Measurements from ENCODE around the gene PUS3. TPM values are rescaled to one million over a fixed set of nuclear protein-coding genes. Genes with fewer than 3 reads are reported as not detected.

PUS3 gene
- total RNA-seq, 1 donor from 2014 or later = 14.3 TPM

- TF ChIP-seq EZH2 (IDR thresholded peaks at IDR 0.05; ENCODE audit: insufficient read depth, low read length) (no peak), CTCF (IDR thresholded peaks at IDR 0.05; ENCODE audit: insufficient read depth, low read depth, low read length) (peak; percentile 79)
- H3K79me2 ChIP-seq (ENCODE audit: insufficient read depth, low read length) = no peaks in the 10 kb centered on the region
- no peak overlapping the region for H3K27ac Mint-ChIP-seq (ENCODE audit: unreplicated experiment)
- peak overlapping the region; percentile 56 for H3K4me2 ChIP-seq (ENCODE audit: low read length)
- no peaks in the 10 kb centered on the region for H4K20me1 ChIP-seq (ENCODE audit: insufficient read depth, low read length)
- H3K27me3 ChIP-seq (ENCODE audit: insufficient read depth, low read length) = no peaks in the 10 kb centered on the region
- FAIRE-seq = peak; percentile 34
- H2AFZ ChIP-seq (ENCODE audit: low read depth, low read length) = peak overlapping the region; percentile 24
- H3K36me3 ChIP-seq (ENCODE audit: insufficient read depth, low read length) = no peaks in the 10 kb centered on the region
- peaks cover 3% of the 10 kb centered on the region for H3K36me3 Mint-ChIP-seq (ENCODE audit: low read depth, unreplicated experiment)
- H3K4me1 Mint-ChIP-seq (ENCODE audit: low read depth, unreplicated experiment) = peaks cover 2% of the 10 kb centered on the region
- no peaks in the 10 kb centered on the region for H3K4me1 ChIP-seq (ENCODE audit: insufficient read depth, low read length)
- peaks cover 4% of the 10 kb centered on the region for H3K9me3 Mint-ChIP-seq (ENCODE audit: unreplicated experiment)
- DNase-seq (ENCODE audit: low read depth) = peak; percentile 18
- no peak overlapping the region for H3K9ac ChIP-seq (ENCODE audit: low read length)
- no peak overlapping the region for H3K27ac ChIP-seq (ENCODE audit: low read depth, low read length)
- H3K9me3 ChIP-seq (ENCODE audit: insufficient read depth, low read depth, low read length) = peaks cover 6% of the 10 kb centered on the region
- H3K27me3 Mint-ChIP-seq (ENCODE audit: low read depth, unreplicated experiment) = peaks cover 6% of the 10 kb centered on the region
- no peak overlapping the region for H3K4me3 Mint-ChIP-seq (ENCODE audit: unreplicated experiment)
- H3K4me3 ChIP-seq (ENCODE audit: insufficient read depth, low read depth, low read length) = no peak overlapping the region
Observed at GRCh38 chr11:125874556-125875124, 28.4 kb downstream of the PUS3 start.

- H3K27me3 ChIP-seq (ENCODE audit: insufficient read depth, low read length) = no peaks in the 10 kb centered on the region
- Mint-ChIP-seq H3K9me3 (ENCODE audit: unreplicated experiment) (peaks cover 4% of the 10 kb centered on the region), H3K27me3 (ENCODE audit: low read depth, unreplicated experiment) (peaks cover 8% of the 10 kb centered on the region), H3K4me1 (ENCODE audit: low read depth, unreplicated experiment) (peaks cover 2% of the 10 kb centered on the region), H3K36me3 (ENCODE audit: low read depth, unreplicated experiment) (peaks cover 3% of the 10 kb centered on the region), H3K27ac (ENCODE audit: unreplicated experiment) (no peak overlapping the region), H3K4me3 (ENCODE audit: unreplicated experiment) (peak overlapping the region; percentile 40)
- H4K20me1 ChIP-seq (ENCODE audit: insufficient read depth, low read length) = no peaks in the 10 kb centered on the region
- TF ChIP-seq CTCF (IDR thresholded peaks at IDR 0.05; ENCODE audit: insufficient read depth, low read depth, low read length) (no peak), EZH2 (IDR thresholded peaks at IDR 0.05; ENCODE audit: insufficient read depth, low read length) (no peak)
- H3K27ac ChIP-seq (ENCODE audit: low read depth, low read length) = no peak overlapping the region
- no peaks in the 10 kb centered on the region for H3K4me1 ChIP-seq (ENCODE audit: insufficient read depth, low read length)
- no peaks in the 10 kb centered on the region for H3K36me3 ChIP-seq (ENCODE audit: insufficient read depth, low read length)
- peak overlapping the region; percentile 56 for H3K4me2 ChIP-seq (ENCODE audit: low read length)
- H3K79me2 ChIP-seq (ENCODE audit: insufficient read depth, low read length) = no peaks in the 10 kb centered on the region
- no peak overlapping the region for H3K9ac ChIP-seq (ENCODE audit: low read length)
- no peak overlapping the region for H3K4me3 ChIP-seq (ENCODE audit: insufficient read depth, low read depth, low read length)
- no peak for FAIRE-seq
- H3K9me3 ChIP-seq (ENCODE audit: insufficient read depth, low read depth, low read length) = peaks cover 6% of the 10 kb centered on the region
- no peak for DNase-seq (ENCODE audit: low read depth)
- peak overlapping the region; percentile 24 for H2AFZ ChIP-seq (ENCODE audit: low read depth, low read length)
Observed at GRCh38 chr11:125873881-125874555, 29.0 kb downstream of the PUS3 start.

GRCh38 chr11:125872138-125872491, 30.9 kb downstream of the PUS3 start:
- H3K27ac Mint-ChIP-seq (ENCODE audit: unreplicated experiment) = no peak overlapping the region
- Histone ChIP-seq H3K27ac (ENCODE audit: low read depth, low read length) (no peak overlapping the region), H3K9me3 (ENCODE audit: insufficient read depth, low read depth, low read length) (peaks cover 6% of the 10 kb centered on the region), H3K27me3 (ENCODE audit: insufficient read depth, low read length) (no peaks in the 10 kb centered on the region), H3K4me1 (ENCODE audit: insufficient read depth, low read length) (no peaks in the 10 kb centered on the region), H3K36me3 (ENCODE audit: insufficient read depth, low read length) (no peaks in the 10 kb centered on the region), H2AFZ (ENCODE audit: low read depth, low read length) (no peak overlapping the region), H3K9ac (ENCODE audit: low read length) (no peak overlapping the region), H3K79me2 (ENCODE audit: insufficient read depth, low read length) (no peaks in the 10 kb centered on the region), H3K4me2 (ENCODE audit: low read length) (no peak overlapping the region), H3K4me3 (ENCODE audit: insufficient read depth, low read depth, low read length) (no peak overlapping the region), H4K20me1 (ENCODE audit: insufficient read depth, low read length) (no peaks in the 10 kb centered on the region)
- H3K27me3 Mint-ChIP-seq (ENCODE audit: low read depth, unreplicated experiment) = peaks cover 4% of the 10 kb centered on the region
- FAIRE-seq (no peak), DNase-seq (ENCODE audit: low read depth) (no peak)
- peaks cover 4% of the 10 kb centered on the region for H3K9me3 Mint-ChIP-seq (ENCODE audit: unreplicated experiment)
- no peak for TF ChIP-seq CTCF (IDR thresholded peaks at IDR 0.05; ENCODE audit: insufficient read depth, low read depth, low read length)
- no peak for TF ChIP-seq EZH2 (IDR thresholded peaks at IDR 0.05; ENCODE audit: insufficient read depth, low read length)
- H3K36me3 Mint-ChIP-seq (ENCODE audit: low read depth, unreplicated experiment) = peaks cover 3% of the 10 kb centered on the region
- no peak overlapping the region for H3K4me3 Mint-ChIP-seq (ENCODE audit: unreplicated experiment)
- peaks cover 2% of the 10 kb centered on the region for H3K4me1 Mint-ChIP-seq (ENCODE audit: low read depth, unreplicated experiment)

Measured in astrocyte (in vitro differentiated cells and primary cell).